ENCODE measurements around the gene FOS.
A peak's percentile ranks its signal among the peaks of the same experiment; 100 is the strongest.

The FOS gene

DNA sequence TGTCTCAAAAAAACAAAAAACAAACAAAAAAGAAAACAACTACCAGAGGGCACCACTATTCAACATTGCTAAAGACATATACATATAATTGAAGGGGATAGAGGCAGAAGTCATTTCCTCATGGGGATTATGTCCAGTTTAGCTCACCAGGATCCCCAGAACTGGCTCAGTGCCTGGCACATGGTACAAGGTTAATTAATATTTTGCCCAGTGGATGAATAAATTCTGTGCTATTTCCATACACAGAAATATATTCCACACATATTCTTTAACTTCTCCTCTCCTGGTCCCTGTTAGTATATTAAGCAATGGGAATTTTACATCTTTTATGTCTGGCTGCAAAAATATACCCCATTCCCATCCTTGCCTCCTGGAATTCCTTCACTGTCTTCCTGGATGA, 6.7 kb downstream of the FOS start:
- no peak for DNase-seq
- TF ChIP-seq, protein P1, sequence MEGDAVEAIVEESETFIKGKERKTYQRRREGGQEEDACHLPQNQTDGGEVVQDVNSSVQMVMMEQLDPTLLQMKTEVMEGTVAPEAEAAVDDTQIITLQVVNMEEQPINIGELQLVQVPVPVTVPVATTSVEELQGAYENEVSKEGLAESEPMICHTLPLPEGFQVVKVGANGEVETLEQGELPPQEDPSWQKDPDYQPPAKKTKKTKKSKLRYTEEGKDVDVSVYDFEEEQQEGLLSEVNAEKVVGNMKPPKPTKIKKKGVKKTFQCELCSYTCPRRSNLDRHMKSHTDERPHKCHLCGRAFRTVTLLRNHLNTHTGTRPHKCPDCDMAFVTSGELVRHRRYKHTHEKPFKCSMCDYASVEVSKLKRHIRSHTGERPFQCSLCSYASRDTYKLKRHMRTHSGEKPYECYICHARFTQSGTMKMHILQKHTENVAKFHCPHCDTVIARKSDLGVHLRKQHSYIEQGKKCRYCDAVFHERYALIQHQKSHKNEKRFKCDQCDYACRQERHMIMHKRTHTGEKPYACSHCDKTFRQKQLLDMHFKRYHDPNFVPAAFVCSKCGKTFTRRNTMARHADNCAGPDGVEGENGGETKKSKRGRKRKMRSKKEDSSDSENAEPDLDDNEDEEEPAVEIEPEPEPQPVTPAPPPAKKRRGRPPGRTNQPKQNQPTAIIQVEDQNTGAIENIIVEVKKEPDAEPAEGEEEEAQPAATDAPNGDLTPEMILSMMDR (IDR thresholded peaks at IDR 0.05), result no peak
- Mint-ChIP-seq H3K36me3 (ENCODE audit: low read depth) (peaks cover 21% of the 10 kb centered on the region), H3K27me3 (ENCODE audit: low read depth, poor library complexity) (peaks cover 14% of the 10 kb centered on the region), H3K27ac (no peak overlapping the region), H3K9me3 (no peaks in the 10 kb centered on the region), H3K4me1 (peaks cover 49% of the 10 kb centered on the region), H3K4me3 (no peak overlapping the region)

GRCh38 chr14:75286313-75286712, 7.7 kb downstream of the FOS start:
- H3K27ac Mint-ChIP-seq, result peak overlapping the region; percentile 61
- TF ChIP-seq, protein P1 (IDR thresholded peaks at IDR 0.05), result no peak
- peak overlapping the region; percentile 19 for H3K4me3 Mint-ChIP-seq
- peaks cover 9% of the 10 kb centered on the region for H3K27me3 Mint-ChIP-seq (ENCODE audit: low read depth, poor library complexity)
- H3K9me3 Mint-ChIP-seq, result no peaks in the 10 kb centered on the region
- DNase-seq, result peak; percentile 26
- H3K36me3 Mint-ChIP-seq (ENCODE audit: low read depth), result peaks cover 11% of the 10 kb centered on the region
- peaks cover 40% of the 10 kb centered on the region for H3K4me1 Mint-ChIP-seq

DNA sequence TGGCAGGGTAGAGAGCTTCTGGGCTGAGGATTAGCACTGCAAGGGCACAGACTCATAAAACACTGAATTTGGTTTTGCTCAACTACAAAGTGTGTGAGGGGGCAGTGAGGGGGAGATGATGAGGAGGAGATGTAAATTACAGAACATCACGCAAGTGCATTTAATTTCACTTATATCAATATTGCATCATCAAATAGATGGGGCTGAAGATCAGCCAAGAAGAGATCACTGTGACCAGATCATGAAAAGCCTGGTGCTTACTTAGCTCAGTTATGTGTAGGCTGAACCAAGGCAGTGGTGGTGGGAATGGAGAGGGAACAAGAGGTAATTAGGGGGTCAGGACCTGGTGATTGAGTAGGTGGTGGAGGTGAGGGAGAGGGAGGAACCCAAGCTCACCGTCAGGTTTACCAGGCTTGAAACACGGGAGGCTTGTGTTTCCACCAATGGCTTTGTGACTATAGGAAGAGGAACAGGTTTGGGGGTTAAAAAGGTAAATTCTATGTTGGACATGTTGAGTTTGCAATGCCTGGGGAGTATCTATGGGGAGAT, 11.3 kb downstream of the FOS start:
- Mint-ChIP-seq H3K36me3 (ENCODE audit: low read depth) (no peaks in the 10 kb centered on the region), H3K27me3 (ENCODE audit: low read depth, poor library complexity) (peaks cover 4% of the 10 kb centered on the region), H3K9me3 (no peaks in the 10 kb centered on the region), H3K4me1 (peaks cover 47% of the 10 kb centered on the region), H3K27ac (no peak overlapping the region), H3K4me3 (no peak overlapping the region)
- DNase-seq, result no peak
- TF ChIP-seq, protein P1 (IDR thresholded peaks at IDR 0.05), result no peak

DNA sequence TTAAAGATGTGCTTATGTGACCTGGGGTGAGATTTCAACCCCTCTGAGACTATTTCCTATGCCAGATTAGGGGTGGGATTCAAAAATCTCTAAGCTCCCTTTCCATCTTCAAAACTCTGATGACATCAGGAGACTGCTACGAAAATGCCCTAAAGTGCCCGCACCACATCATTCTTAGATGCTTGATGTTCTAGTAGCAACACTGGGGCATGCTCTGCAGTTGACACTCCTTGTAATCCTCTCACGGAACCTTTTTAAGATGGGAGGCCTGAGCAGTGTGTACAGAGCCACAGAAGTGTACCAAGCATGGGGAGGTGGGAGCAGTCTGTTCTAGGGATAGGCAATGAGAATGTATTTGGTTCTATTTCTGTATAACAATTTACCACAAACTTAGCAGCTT, 12.2 kb downstream of the FOS start:
- H3K4me3 Mint-ChIP-seq, result no peak overlapping the region
- no peaks in the 10 kb centered on the region for H3K36me3 Mint-ChIP-seq (ENCODE audit: low read depth)
- no peak for DNase-seq
- TF ChIP-seq, protein P1 (IDR thresholded peaks at IDR 0.05), result no peak
- peaks cover 48% of the 10 kb centered on the region for H3K4me1 Mint-ChIP-seq
- H3K9me3 Mint-ChIP-seq, result no peaks in the 10 kb centered on the region
- H3K27me3 Mint-ChIP-seq (ENCODE audit: low read depth, poor library complexity), result peaks cover 4% of the 10 kb centered on the region
- no peak overlapping the region for H3K27ac Mint-ChIP-seq

DNA sequence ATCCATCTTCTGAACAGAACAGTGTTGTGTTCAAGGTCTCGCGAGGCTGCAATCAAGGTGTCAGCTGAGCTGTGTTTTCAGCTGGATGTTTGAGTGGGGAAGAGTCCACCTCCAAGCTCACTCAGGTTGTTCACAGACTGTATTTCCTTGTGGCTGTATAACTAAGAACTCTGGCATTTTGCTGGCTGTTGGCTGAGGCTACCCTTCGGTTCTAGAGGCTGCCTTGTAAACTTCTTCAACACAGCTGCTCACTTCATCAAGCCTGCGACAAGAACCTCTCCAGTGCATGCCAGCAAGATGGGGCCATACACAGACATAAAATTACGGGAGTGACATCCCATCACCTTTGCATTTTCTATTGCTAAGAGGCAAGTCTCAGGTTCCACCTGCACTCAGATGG, 12.7 kb downstream of the FOS start:
- no peak for DNase-seq
- H3K36me3 Mint-ChIP-seq (ENCODE audit: low read depth), result no peaks in the 10 kb centered on the region
- H3K4me3 Mint-ChIP-seq, result no peak overlapping the region
- TF ChIP-seq, protein P1 (IDR thresholded peaks at IDR 0.05), result no peak
- peak overlapping the region; percentile 29 for H3K27ac Mint-ChIP-seq
- H3K9me3 Mint-ChIP-seq, result no peaks in the 10 kb centered on the region
- H3K4me1 Mint-ChIP-seq, result peaks cover 48% of the 10 kb centered on the region
- peaks cover 4% of the 10 kb centered on the region for H3K27me3 Mint-ChIP-seq (ENCODE audit: low read depth, poor library complexity)

- Mint-ChIP-seq H3K27ac (no peak overlapping the region), H3K27me3 (ENCODE audit: low read depth, poor library complexity) (peaks cover 4% of the 10 kb centered on the region), H3K9me3 (no peaks in the 10 kb centered on the region), H3K36me3 (ENCODE audit: low read depth) (no peaks in the 10 kb centered on the region), H3K4me1 (peaks cover 42% of the 10 kb centered on the region), H3K4me3 (no peak overlapping the region)
- TF ChIP-seq, protein P1 (IDR thresholded peaks at IDR 0.05), result no peak
- no peak for DNase-seq
These were observed 13.5 kb downstream of the FOS start for GRCh38 chr14:75292101-75292563.
